Sigmoid colon (tissue), 7 donors: ENCODE data around the gene TMEM108. TPM values are rescaled to one million over a fixed set of nuclear protein-coding genes. Genes with fewer than 3 reads are reported as not detected.

Source experiments
- DNase-seq: peaks from one replicate; pipeline ENCODE4 v3.0.0-alpha.2; 2019
- H3K27ac ChIP-seq, 4 donors: fragments of 200-600 bp; sonication (generic); one replicate each; pipeline ENCODE4 v1.5.1; 2016 to 2019; ENCODE audit warnings: mild to moderate bottlenecking in 1 of 4
- H3K27me3 ChIP-seq, 3 donors: fragments of 200-600 bp; sonication (generic); one replicate each; pipeline ENCODE4 v1.5.1; 2019; ENCODE audit warnings: mild to moderate bottlenecking in 1 of 3
- H3K36me3 ChIP-seq, 4 donors: fragments of 200-600 bp; sonication (generic); one replicate each; pipeline ENCODE4 v1.5.1; 2016 to 2019
- H3K4me1 ChIP-seq, 4 donors: fragments of 200-600 bp; sonication (generic); one replicate each; pipeline ENCODE4 v1.5.1; 2017 to 2019
- H3K4me3 ChIP-seq, 4 donors: fragments of 200-600 bp; sonication (generic); one replicate each; pipeline ENCODE4 v1.5.1; 2017 to 2019; ENCODE audit warnings: mild to moderate bottlenecking in 2 of 4, moderate library complexity in 1 of 4
- H3K9me3 ChIP-seq, 4 donors: fragments of 200-600 bp in 3 of 4; sonication (generic) in 3 of 4; one replicate each; pipeline versions ENCODE4 v1.5.1 to v1.6.1; 2013 to 2019
- EP300 ChIP-seq, 4 donors: sonication (generic); formaldehyde crosslinking; IDR thresholded peaks; one replicate each; pipeline ENCODE4 v1.6.1; 2017; ENCODE audit warnings: antibody characterized with exemption in 4 of 4
- POLR2A ChIP-seq, 2 donors: fragments of 450-650 bp; IDR thresholded peaks; one replicate each; pipeline ENCODE4 v1.6.1; 2016; ENCODE audit warnings: antibody characterized with exemption in 2 of 2, mild to moderate bottlenecking in 2 of 2, moderate library complexity in 2 of 2
- POLR2AphosphoS5 ChIP-seq, 4 donors: sonication (generic); formaldehyde crosslinking; IDR thresholded peaks; one replicate each; pipeline ENCODE4 v1.6.1; 2017; ENCODE audit warnings: antibody characterized with exemption in 4 of 4
- WGBS, 2 donors: extraction: QIAGEN DNeasy Blood & Tissue Kit; methylation state at CpG; one replicate each; pipeline ENCODE4 v1.1.7; 2013; 5-methylcytosine and 5-hydroxymethylcytosine counted together
- intact Hi-C: fragments of 100-400 bp; cut with DNase I; formaldehyde crosslinking; loops from one replicate; pipeline ENCODE4 v1.15.1; 2023
- polyA plus RNA-seq, 3 donors: library from polyadenylated mRNA; stranded (reverse); fragments of 200-250 nt; gene quantifications; one replicate each; pipeline ENCODE4 v1.2.3, GENCODE V29; 2013
- total RNA-seq, 4 donors: library from RNA; depleted of rRNA; stranded (reverse); fragments of >200 nt; gene quantifications; one replicate each; pipeline ENCODE4 v1.1.0, GENCODE V29; 2016
- TF ChIP-seq, protein P1 (sequence below), 4 experiments: fragments of 450-650 bp in 3 of 4; fragments of 200-600 bp in 1 of 4; IDR thresholded peaks; one replicate each; pipeline ENCODE4 v1.5.1; 2016 to 2019; ENCODE audit warnings: antibody characterized with exemption in 4 of 4, mild to moderate bottlenecking in 3 of 4, moderate library complexity in 2 of 4
- donor health status: healthy with polysubstance abuse.
- donor health status: Bipolar disorder and iron deficiency.
- donor health status: healthy.

TMEM108 gene
- total and polyA plus RNA-seq, 7 donors: 0.71 to 3.0 (median 0.86) TPM; not detected in 2

DNA sequence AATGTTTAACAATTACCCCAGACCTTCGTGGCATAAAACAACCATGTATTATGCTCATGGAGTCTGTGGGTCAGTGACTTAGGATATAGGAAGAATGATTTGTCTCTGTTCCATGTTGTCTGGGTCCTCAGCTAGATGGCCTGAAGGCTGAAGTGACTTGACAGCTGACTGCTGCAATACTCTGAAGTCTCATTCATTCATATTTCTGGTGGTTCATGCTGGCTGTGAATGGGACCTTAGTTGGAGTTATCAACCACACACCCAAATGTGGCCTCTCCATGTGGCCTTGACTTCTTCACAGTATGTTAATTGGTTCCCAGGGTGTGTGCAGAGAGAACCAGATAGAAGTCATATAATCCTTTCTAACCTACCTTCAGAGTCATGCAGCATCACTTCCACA lies 216.5 kb downstream of the TMEM108 start:
- Histone ChIP-seq H3K27ac (no peak overlapping the region), H3K36me3 (no peaks in the 10 kb centered on the region), H3K4me3 (no peak overlapping the region), H3K4me1 (peaks cover 0 to 7% (median 0%) of the 10 kb centered on the region in 4 donors), H3K27me3 (no peaks in the 10 kb centered on the region), H3K9me3 (no peaks in the 10 kb centered on the region)
- WGBS, 2 donors: 85 to 86% methylated on average over 1 of the region's 1 CpG
- TF ChIP-seq, protein P1, sequence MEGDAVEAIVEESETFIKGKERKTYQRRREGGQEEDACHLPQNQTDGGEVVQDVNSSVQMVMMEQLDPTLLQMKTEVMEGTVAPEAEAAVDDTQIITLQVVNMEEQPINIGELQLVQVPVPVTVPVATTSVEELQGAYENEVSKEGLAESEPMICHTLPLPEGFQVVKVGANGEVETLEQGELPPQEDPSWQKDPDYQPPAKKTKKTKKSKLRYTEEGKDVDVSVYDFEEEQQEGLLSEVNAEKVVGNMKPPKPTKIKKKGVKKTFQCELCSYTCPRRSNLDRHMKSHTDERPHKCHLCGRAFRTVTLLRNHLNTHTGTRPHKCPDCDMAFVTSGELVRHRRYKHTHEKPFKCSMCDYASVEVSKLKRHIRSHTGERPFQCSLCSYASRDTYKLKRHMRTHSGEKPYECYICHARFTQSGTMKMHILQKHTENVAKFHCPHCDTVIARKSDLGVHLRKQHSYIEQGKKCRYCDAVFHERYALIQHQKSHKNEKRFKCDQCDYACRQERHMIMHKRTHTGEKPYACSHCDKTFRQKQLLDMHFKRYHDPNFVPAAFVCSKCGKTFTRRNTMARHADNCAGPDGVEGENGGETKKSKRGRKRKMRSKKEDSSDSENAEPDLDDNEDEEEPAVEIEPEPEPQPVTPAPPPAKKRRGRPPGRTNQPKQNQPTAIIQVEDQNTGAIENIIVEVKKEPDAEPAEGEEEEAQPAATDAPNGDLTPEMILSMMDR (IDR thresholded peaks at IDR 0.05): no peak
- TF ChIP-seq EP300 (IDR thresholded peaks at IDR 0.05) (no peak), POLR2AphosphoS5 (IDR thresholded peaks at IDR 0.05) (no peak), POLR2A (IDR thresholded peaks at IDR 0.05) (no peak)
- no peak for DNase-seq
- intact Hi-C loops: no loop called here

DNA sequence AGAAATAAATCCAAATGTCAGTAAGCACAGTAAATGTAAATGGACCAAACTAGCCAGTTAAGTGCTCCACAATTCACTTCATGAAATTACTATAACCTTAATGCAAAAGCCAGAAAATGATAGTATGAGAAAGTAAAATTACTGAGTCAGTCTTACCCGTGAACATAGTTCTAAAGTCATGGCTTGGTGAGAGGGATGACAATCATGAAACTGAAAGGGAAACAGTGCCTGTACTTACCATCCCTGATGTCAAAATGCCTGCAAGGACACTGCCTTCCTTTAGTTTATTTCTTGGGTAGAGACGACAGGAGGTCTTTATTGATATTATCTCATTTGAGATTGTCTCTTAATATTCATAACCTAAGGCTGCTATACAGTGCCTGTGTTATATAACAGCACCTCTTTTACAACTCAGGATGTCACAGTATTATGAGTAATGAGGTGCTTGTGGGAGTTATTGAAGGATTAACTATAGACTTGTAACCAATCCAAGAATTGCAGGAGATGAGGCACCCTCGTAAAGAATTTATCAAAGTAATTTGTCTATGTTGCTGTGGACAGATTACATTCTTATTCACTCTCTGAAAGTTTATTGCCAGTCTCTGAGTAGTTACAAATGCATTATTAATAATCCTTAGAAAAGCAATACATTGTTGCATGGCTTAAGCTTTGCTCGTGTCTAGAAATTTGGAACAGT lies 218.7 kb downstream of the TMEM108 start:
- Histone ChIP-seq H3K4me1 (peaks cover 0 to 7% (median 0%) of the 10 kb centered on the region in 4 donors), H3K27me3 (no peaks in the 10 kb centered on the region), H3K36me3 (no peaks in the 10 kb centered on the region), H3K27ac (no peak overlapping the region), H3K4me3 (no peak overlapping the region), H3K9me3 (no peaks in the 10 kb centered on the region)
- WGBS, 2 donors: 37 to 67% methylated on average over 4 of the region's 4 CpGs
- no peak for DNase-seq
- TF ChIP-seq POLR2AphosphoS5 (IDR thresholded peaks at IDR 0.05): no peak
- TF ChIP-seq POLR2A (IDR thresholded peaks at IDR 0.05): no peak
- no peak for TF ChIP-seq EP300 (IDR thresholded peaks at IDR 0.05)
- TF ChIP-seq, protein P1 (IDR thresholded peaks at IDR 0.05): no peak
- intact Hi-C loops: no loop called here

DNA sequence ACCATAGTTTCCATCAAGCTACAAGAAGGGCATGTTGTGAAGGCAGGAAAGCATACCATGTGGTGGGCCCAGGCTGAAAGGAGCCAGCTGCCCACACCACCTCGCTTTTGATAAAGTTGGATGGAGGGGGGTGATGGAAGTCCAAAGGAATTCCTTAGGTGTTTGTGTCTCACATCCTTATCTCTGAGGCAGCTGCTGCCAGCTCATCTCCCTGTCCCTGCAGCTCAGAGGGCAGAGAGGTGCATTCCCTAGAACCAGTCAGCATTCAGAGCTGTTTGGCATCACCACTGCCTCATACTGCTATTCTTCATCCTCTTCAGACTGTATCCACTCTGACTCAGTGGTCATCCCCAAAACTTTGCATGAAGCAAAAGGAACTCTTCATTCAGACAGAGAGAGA lies 220.2 kb downstream of the TMEM108 start:
- TF ChIP-seq POLR2AphosphoS5 (IDR thresholded peaks at IDR 0.05): no peak
- TF ChIP-seq POLR2A (IDR thresholded peaks at IDR 0.05): no peak
- TF ChIP-seq EP300 (IDR thresholded peaks at IDR 0.05): no peak
- TF ChIP-seq, protein P1 (IDR thresholded peaks at IDR 0.05): no peak
- H3K27ac ChIP-seq: no peak overlapping the region
- no peaks in the 10 kb centered on the region for H3K36me3 ChIP-seq
- no peak overlapping the region for H3K4me3 ChIP-seq
- H3K27me3 ChIP-seq: no peaks in the 10 kb centered on the region
- DNase-seq: no peak
- intact Hi-C loops: no loop called here
- H3K4me1 ChIP-seq: peaks cover 0 to 7% (median 0%) of the 10 kb centered on the region in 4 donors
- no peaks in the 10 kb centered on the region for H3K9me3 ChIP-seq
- 45 to 71% methylated on average over 1 of the region's 1 CpG for WGBS, 2 donors

DNA sequence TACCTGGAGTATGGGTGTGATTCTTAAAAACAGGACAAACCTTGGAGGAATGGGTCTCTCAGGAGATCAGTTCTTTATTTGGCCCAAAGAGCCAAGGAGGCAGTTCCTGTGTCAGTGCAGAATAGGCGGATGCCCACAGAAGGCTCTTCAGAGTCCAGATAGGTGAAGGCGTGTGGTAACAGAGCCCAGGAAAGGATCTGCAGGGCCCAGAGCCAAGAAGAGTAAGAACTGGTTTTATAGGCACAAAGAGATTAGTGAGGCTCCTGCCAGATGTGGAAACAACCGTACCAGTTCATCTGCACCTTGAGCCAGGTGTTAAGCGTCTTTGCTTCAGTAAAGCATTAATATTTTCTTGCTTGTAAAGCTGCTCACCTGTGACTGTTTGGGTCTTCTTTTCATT lies 221.6 kb downstream of the TMEM108 start:
- TF ChIP-seq, protein P1 (IDR thresholded peaks at IDR 0.05): no peak
- no peak for TF ChIP-seq POLR2AphosphoS5 (IDR thresholded peaks at IDR 0.05)
- TF ChIP-seq EP300 (IDR thresholded peaks at IDR 0.05): no peak
- TF ChIP-seq POLR2A (IDR thresholded peaks at IDR 0.05): no peak
- intact Hi-C loops: no loop called here
- H3K27me3 ChIP-seq: no peaks in the 10 kb centered on the region
- DNase-seq: no peak
- WGBS, 2 donors: 74 to 92% methylated on average over 4 of the region's 4 CpGs
- H3K4me1 ChIP-seq: peaks cover 0 to 7% (median 0%) of the 10 kb centered on the region in 4 donors
- H3K36me3 ChIP-seq: no peaks in the 10 kb centered on the region
- no peak overlapping the region for H3K27ac ChIP-seq
- no peak overlapping the region for H3K4me3 ChIP-seq
- no peaks in the 10 kb centered on the region for H3K9me3 ChIP-seq

DNA sequence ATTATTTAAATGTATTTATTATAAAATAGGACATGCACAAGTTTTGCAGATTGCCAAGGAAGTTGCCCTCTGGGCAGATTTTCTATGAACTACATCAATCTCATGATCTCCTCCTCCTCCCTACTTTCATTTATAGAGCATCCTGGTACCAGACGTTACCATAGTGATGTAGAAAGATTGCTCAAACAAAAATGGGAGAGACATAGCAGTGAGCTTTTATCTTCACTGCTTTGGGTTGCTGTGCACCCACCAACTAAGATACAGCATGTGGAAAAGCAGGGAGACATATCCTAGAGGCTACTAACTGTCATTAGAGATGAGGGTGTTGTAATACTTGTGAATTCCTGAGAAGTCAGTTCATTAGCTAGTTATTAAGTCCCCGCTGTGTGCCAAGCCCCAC lies 224.1 kb downstream of the TMEM108 start:
- H3K27ac ChIP-seq: no peak overlapping the region
- WGBS, 2 donors: 73 to 84% methylated on average over 2 of the region's 2 CpGs
- TF ChIP-seq, protein P1 (IDR thresholded peaks at IDR 0.05): no peak
- no peak for TF ChIP-seq POLR2A (IDR thresholded peaks at IDR 0.05)
- no peak for TF ChIP-seq EP300 (IDR thresholded peaks at IDR 0.05)
- TF ChIP-seq POLR2AphosphoS5 (IDR thresholded peaks at IDR 0.05): no peak
- no peak overlapping the region for H3K4me3 ChIP-seq
- intact Hi-C loops: no loop called here
- H3K4me1 ChIP-seq: no peaks in the 10 kb centered on the region
- H3K9me3 ChIP-seq: no peaks in the 10 kb centered on the region
- no peaks in the 10 kb centered on the region for H3K27me3 ChIP-seq
- DNase-seq: no peak
- H3K36me3 ChIP-seq: no peaks in the 10 kb centered on the region
